HG03135 (cell line): ENCODE results near the gene RGS19.

Experiments
- ATAC-seq: cut with Tn5 transposase; IDR thresholded peaks from one replicate; pipeline ENCODE4 v1.9.1; 2021; ENCODE audit warnings: mild to moderate bottlenecking, moderate library complexity; ENCODE audit not compliant: unreplicated experiment

Gene RGS19

DNA sequence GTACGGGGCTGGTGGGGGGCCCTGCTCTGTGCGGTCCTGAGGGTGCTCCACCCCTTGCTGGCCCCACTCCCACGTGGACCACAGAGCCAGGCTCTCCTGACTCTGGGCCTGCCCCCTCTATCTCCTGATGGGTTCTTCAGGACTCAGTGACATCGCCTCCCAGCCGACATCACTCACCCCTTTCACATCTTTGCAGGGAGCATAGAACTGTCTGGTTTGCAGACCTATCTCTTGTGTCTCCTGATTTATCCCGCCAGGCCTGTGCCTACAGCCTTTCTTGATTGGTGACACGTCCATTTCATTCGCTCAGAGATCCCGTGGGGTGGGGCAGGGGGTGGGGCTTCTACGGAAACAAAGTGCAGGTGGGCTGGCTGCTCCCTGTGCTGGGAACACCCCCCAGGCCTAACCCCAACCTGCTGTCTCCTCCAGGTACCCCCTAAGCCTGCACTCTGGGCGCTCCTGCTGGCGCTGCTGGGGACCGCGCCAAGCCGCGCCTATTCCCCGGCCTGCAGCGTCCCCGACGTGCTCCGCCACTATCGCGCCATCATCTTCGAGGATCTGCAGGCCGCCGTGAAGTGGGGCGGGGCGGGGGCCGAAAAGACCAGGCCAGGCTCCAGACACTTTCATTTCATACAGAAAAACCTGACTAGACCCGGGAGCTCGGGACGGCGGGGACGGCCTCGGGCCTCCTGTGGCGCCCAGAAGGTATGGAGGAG is 41.7 kb downstream of the RGS19 start:
- ATAC-seq: peak; percentile 5

GRCh38 chr20:64037199-64037497 is 42.2 kb downstream of the RGS19 start:
- no peak for ATAC-seq

GRCh38 chr20:64036346-64037198 is 42.7 kb downstream of the RGS19 start:
- no peak for ATAC-seq

DNA sequence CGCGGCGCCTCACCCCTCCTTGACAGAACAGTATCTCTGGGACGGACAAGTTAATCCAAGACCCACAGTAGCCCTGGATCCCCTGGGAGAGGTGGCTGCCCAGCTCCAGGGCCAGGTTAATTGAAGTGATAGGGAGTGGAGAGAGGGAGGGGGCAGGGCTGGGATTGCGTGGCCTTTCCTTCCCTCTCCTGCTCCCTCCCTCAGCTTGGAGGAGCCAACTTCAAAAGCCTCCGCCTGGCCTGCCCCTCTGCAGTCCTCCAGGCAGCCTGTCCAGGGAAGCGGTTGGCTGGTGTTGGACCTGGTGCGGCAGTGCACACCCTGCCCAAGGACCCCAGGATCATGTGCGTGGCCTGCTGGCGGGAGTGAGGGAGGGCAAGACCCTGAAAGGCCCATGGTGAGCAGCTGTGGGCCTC is 43.4 kb downstream of the RGS19 start, which contains the start of gene C20orf204:
Gene C20orf204 (plus strand): TSS at position 250 of the 413 bp plus-strand sequence. CDS start 142 bp downstream, at position 392.
- no peak for ATAC-seq

DNA sequence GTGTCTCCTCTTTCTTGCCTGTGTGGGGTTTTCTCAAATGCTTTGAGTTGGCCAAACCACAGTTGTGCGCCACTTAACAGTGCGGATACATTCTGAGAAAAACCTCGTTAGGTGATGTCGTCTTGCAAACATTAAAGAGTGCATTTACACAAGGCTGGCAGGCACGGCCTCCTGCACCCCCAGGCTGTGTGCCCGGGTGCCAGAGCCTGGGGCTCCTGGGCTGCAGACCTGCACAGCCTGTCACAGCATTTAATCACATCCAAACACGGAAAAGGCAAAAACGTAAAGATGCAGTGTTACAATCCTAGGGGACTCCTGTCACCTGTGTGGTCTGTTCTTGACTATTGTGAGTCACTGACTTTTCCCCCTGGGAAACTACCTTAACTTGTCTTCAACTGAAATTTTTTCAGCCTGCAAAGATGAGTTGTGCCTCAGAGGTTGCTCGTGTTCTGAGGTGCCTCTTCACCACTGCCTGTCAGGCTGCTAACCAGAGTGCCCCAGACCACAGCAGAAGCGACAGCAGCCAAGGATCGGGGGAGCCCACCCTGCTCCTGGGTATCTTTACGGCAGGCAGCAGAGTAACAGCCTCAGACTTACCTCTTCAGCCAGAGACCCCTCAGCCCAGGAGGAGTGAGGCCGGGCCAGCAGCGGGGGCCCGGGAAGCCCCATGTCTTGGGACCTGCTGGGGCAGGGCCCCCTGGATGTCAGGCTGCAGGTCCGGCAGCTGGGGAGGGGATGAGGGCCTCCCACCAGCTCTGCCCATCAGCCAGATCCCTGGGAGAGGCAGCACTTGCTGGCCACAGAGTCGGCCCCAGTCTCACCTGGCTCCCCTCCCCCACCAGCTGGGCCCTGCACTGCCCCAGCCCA is 44.0 kb downstream of the RGS19 start:
- ATAC-seq: no peak

DNA sequence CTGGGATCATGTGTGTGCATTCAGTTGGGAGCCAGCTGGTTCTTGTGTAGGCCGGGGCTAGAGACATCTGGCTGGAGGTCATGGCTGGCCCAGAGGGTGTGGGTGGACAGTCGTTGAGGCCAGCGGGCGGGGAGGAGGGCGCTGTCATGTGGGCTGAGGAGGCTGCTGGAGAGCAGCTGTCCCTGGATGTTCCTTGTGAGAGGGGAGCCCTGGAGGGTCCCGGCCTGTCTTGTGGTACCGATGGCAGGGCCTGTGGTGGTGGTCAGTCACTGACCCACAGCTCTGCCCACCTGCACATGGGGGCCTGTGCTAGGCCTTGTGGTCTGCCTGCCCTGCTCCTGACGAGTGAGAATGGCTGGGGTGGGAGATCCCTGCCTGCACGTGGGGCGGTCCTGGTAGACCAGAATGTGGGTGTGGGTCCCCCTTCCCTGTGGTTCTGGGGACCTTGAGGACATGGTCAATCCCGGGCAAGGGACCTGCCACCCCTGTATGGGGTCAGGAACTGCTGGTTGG is 45.3 kb downstream of the RGS19 start:
- no peak for ATAC-seq

DNA sequence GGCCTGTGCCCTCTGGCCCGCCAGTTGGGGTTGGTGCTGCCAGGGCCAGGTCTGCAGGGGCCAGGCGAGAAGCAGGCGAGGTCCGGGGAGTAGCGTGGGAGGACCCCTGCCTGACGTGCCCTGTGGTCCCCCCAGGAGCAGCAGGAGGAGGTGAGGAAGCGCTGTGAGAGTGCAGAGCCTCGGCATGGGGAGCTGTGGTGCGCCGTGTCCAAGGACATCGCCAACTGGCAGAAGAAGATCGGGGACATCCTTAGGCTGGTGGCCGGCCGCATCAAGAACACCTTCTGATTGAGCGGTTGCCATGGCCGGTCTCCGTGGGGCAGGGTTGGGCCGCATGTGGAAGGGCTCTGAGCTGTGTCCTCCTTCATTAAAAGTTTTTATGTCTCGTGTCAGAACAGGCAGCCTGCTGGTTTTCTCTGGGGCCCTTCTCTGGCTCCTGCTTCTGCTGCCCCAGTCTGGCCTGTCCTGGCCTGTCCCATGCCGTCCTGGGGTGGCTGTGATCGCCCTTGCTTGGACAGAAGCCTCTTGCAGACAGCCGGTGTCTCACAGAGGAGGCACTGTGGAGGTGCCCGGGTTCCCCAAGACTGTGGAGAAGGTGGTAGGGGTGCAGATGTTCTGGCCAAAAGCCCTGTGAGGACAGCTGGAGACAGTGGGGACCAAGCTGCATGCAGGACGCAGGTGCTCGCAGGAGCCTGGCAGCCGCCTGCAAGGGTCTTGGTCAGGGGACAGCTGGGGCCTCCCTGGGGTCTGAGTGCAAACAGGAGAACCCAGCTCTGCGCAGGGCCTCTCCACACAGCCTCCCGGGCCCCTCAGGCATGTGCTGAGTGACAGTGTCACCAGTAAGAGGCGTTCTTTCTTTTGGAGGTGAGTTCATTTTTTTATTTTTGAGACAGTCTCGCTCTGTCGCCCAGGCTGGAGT is 46.4 kb downstream of the RGS19 start:
- ATAC-seq: no peak

- no peak for ATAC-seq
Measured at GRCh38 chr20:64031822-64032314, 47.5 kb downstream of the RGS19 start.

DNA sequence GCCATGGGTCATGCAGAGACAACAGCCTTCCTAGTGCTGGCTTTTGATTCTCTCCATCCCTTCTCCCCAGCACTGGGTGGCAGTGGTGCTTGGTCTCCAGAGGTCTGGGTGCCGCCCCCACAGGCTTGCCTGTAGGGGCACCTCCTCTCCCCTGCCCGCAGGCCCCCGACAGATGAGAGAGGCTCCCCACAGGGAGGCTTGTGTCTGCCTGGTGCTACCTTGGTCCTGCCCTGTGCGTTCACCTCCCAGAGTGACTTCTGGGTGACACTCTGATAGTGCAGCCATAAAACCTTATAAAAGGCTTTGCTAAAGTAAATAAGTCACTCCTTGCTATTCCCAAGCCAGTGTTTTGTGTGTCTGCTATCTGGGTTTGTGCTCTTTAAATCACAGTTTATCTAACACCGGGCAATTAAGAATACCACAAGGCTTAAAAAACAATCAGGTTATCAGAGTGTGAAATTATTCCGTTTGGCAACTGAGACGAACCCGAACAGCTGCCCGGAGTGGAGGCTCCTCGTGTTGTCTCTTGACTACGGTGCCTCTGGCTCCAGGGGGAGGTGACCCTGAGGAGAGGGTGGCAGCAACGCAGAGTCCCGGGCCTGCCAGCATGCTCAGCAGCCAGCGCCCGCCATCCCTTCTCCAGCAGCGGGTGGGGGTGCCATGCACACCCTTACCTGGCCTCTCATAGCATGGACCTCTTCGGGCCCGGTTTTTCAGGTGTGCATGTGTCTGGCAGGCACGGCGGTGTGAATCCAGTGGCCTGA is 48.8 kb downstream of the RGS19 start:
- ATAC-seq: no peak

DNA sequence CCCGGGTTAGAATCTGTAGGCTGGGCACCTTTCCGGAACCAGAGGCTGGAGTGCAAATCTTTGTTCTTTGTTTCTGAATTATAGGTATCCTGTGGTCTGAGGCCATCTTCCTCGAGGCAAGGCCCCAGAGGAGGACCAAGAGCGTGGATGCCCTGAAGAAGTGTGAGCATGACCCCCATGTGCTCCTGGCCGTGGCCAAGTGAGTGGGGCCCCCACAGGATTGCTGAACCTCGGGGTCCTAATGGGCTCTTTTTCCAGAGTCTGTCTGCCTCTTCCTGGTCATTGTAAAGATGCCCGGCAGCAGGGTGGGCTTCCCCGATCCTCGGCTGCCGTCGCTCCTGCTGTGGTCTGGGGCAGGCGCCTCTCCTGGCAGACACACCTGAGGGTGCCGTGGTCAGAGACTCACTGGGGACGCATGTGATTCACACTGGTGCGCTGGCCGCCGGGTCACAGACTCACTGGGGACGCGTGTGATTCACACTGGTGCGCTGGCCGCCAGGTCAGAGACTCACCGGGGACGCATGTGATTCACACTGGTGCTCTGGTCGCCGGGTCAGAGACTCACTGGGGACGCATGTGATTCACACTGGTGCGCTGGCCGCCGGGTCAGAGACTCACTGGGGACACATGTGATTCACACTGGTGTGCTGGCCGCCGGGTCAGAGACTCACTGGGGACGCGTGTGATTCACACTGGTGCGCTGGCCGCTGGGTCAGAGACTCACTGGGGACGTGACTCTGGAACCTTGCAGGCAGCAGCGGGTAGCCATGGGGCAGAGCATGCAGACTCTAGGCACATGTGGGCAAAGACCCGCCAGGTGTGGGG is 49.8 kb downstream of the RGS19 start:
- ATAC-seq: no peak

GRCh38 chr20:64027981-64028685 is 51.2 kb downstream of the RGS19 start:
- no peak for ATAC-seq

- no peak for ATAC-seq
Measured at GRCh38 chr20:64025826-64026412, 53.4 kb downstream of the RGS19 start.

DNA sequence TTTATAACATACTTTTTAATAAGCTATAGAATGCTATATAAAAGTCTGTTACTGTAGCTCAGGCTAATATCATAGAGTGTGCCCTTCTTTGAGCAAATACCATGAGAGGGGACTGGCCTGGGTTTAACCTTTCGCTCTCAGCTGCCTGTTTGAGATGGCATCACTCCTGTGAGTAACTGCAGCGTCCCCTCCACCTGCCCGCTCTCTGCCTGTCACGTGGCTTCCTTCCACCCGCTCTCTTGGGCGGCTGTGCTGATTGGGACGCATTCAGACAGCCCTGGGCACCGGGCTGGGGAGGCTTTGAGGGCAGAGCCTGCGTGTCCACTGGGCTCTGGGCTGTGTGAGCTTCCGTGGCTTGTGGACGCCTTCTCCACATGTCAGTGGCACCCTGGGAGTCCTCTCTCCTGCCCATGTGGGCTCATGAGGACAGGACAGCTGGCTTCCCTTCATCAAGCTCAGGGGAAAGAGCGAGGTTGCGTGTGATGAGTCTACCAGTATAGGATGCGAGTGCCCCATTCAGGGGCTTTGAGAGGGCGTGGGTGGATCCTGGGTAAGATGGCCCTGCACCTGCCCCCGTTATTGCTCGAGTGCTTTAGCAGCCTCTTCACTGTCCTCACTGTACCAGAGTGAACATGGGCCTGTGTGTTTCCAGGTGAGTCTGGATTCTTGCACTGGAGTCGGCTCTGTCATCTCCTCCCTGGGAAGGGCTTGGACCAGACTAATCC is 54.1 kb downstream of the RGS19 start:
- ATAC-seq: no peak

GRCh38 chr20:64024141-64024990 is 55.0 kb downstream of the RGS19 start:
- ATAC-seq: no peak

DNA sequence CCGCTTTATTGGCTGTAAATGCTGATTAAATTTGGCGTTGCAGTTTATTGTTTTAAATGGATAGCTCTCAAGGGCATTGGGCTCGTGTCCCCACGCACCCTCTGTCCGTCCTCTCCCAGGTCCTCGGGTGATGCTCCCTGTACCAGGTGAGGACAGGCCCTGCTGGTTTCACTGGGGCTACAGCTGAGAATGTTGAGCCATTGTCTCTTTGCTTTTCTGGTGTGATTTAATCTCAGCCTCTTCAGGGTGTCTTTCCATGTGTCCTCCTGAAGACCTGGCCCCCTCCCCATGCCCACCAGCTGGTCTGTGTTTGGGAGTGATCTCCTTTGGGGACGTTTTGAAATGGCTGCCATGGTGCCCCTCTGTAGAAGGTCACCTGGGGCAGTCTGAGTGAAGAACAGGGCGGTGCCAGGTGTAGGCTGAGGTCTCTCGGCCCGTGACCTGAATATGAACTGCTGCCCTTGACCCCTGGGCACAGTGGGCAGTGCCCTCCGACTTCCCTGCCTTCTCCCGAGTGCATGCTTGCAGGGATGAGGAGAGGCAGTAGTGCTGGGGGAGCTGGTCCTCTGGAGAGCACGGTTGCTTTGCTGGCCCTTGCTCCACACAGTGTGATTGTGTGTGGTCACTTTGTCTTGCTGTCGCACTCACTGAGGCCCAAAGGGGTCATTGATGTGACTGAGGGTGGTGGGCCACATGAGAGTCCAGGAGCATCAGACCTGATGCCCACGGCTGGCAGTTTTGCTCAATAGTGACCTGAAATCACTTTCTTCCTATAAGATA is 55.8 kb downstream of the RGS19 start:
- ATAC-seq: no peak
